CD4-positive, CD25-positive, alpha-beta regulatory T cell (primary cell): ENCODE data around the gene ILKAP. TPM values are rescaled to one million over a fixed set of nuclear protein-coding genes. Genes with fewer than 3 reads are reported as not detected.

Source experiments
- ATAC-seq, 2 donors: fragments of 150-1000 bp; cut with Tn5 transposase; one replicate each; pipeline ENCODE4 v1.10.0; 2021; ENCODE audit warnings: low read depth in 2 of 2, moderate number of reproducible peaks in 2 of 2, moderate library complexity in 1 of 2
- DNase-seq, 3 donors: peaks; one replicate each; pipeline versions ENCODE4 v3.0.0 to v3.0.0-alpha.2; 2012 to 2022; ENCODE audit warnings: mixed read lengths in 1 of 3
- H3K27ac ChIP-seq: one replicate; pipeline ENCODE4 v1.7.0; 2013; ENCODE audit warnings: mild to moderate bottlenecking, low read length; ENCODE audit not compliant: insufficient read depth, poor library complexity, severe bottlenecking
- H3K27me3 ChIP-seq: one replicate; pipeline ENCODE4 v1.7.0; 2013; ENCODE audit warnings: low read length; ENCODE audit not compliant: control insufficient read depth, insufficient read depth
- H3K36me3 ChIP-seq: one replicate; pipeline ENCODE4 v1.7.0; 2013; ENCODE audit warnings: mild to moderate bottlenecking, low read length, moderate library complexity; ENCODE audit not compliant: control insufficient read depth, insufficient read depth
- H3K4me1 ChIP-seq: 2 replicates; pipeline ENCODE4 v1.7.0; 2013; ENCODE audit warnings: mild to moderate bottlenecking, low read length; ENCODE audit not compliant: insufficient read depth, control insufficient read depth, poor library complexity, severe bottlenecking
- H3K4me3 ChIP-seq: one replicate; pipeline ENCODE4 v1.7.0; 2013; ENCODE audit warnings: low read depth, mild to moderate bottlenecking, low read length, moderate library complexity
- H3K9me3 ChIP-seq, 2 experiments: 1 replicate in 1 of 2; 2 replicates in 1 of 2; pipeline ENCODE4 v1.7.0; 2013; ENCODE audit warnings: low read length in 2 of 2, mild to moderate bottlenecking in 1 of 2, moderate library complexity in 1 of 2; ENCODE audit not compliant: control insufficient read depth in 2 of 2
- H3K27ac Mint-ChIP-seq, 3 donors: one replicate each; pipeline ENCODE4 v1.8.0; 2020 to 2022; ENCODE audit warnings: mild to moderate bottlenecking in 3 of 3, mixed read lengths in 3 of 3, moderate library complexity in 2 of 3
- H3K27me3 Mint-ChIP-seq: one replicate; pipeline ENCODE4 v1.8.0; 2022; ENCODE audit warnings: mild to moderate bottlenecking, mixed read lengths
- H3K36me3 Mint-ChIP-seq: one replicate; pipeline ENCODE4 v1.8.0; 2020; ENCODE audit warnings: mixed read lengths
- H3K4me1 Mint-ChIP-seq, 4 donors: one replicate each; pipeline ENCODE4 v1.8.0; 2020 to 2022; ENCODE audit warnings: mixed read lengths in 4 of 4, mild to moderate bottlenecking in 1 of 4
- H3K4me3 Mint-ChIP-seq, 4 donors: one replicate each; pipeline ENCODE4 v1.8.0; 2020 to 2022; ENCODE audit warnings: mild to moderate bottlenecking in 4 of 4, mixed read lengths in 4 of 4, moderate library complexity in 3 of 4
- H3K9me3 Mint-ChIP-seq, 7 donors: one replicate each; pipeline ENCODE4 v1.8.0; 2020 to 2022; ENCODE audit warnings: mixed read lengths in 7 of 7, mild to moderate bottlenecking in 3 of 7, moderate library complexity in 2 of 7
- polyA plus RNA-seq, 4 donors: library from polyadenylated mRNA; unstranded; fragments of 300-500 nt; fragmentation: Illumina TruSeq; gene quantifications; one replicate each; pipeline ENCODE4 v1.2.3, GENCODE V29; 2021
- total RNA-seq: library from RNA; stranded (reverse); gene quantifications from one replicate; pipeline ENCODE4 v1.2.3, GENCODE V29; 2022

Gene ILKAP
- total and polyA plus RNA-seq, 5 donors from 2014 or later = 39.7 to 122 (median 50.7) TPM

GRCh38 chr2:238123991-238124470 is 79.5 kb downstream of the ILKAP start:
- Mint-ChIP-seq H3K27me3 (no peaks in the 10 kb centered on the region), H3K36me3 (no peaks in the 10 kb centered on the region), H3K4me1 (no peaks in the 10 kb centered on the region), H3K9me3 (no peaks in the 10 kb centered on the region), H3K4me3 (no peak overlapping the region), H3K27ac (no peak overlapping the region)
- Histone ChIP-seq H3K36me3 (no peaks in the 10 kb centered on the region), H3K4me1 (no peaks in the 10 kb centered on the region), H3K4me3 (no peak overlapping the region), H3K9me3 (no peaks in the 10 kb centered on the region), H3K27ac (no peak overlapping the region), H3K27me3 (no peaks in the 10 kb centered on the region)
- ATAC-seq = no peak
- no peak for DNase-seq

- Mint-ChIP-seq H3K27ac (no peak overlapping the region), H3K36me3 (no peaks in the 10 kb centered on the region), H3K27me3 (no peaks in the 10 kb centered on the region), H3K9me3 (no peaks in the 10 kb centered on the region), H3K4me3 (no peak overlapping the region), H3K4me1 (no peaks in the 10 kb centered on the region)
- H3K27me3 ChIP-seq = no peaks in the 10 kb centered on the region
- DNase-seq (no peak), ATAC-seq (no peak)
- H3K4me3 ChIP-seq = no peak overlapping the region
- H3K9me3 ChIP-seq = no peaks in the 10 kb centered on the region
- H3K36me3 ChIP-seq = no peaks in the 10 kb centered on the region
- no peaks in the 10 kb centered on the region for H3K4me1 ChIP-seq
- no peak overlapping the region for H3K27ac ChIP-seq
Measured at GRCh38 chr2:238123218-238123971, 80.1 kb downstream of the ILKAP start.

- no peaks in the 10 kb centered on the region for H3K9me3 ChIP-seq
- H3K4me3 ChIP-seq = no peak overlapping the region
- no peaks in the 10 kb centered on the region for H3K36me3 Mint-ChIP-seq
- no peak overlapping the region for H3K27ac ChIP-seq
- H3K4me3 Mint-ChIP-seq = no peak overlapping the region
- H3K9me3 Mint-ChIP-seq = no peaks in the 10 kb centered on the region
- no peaks in the 10 kb centered on the region for H3K36me3 ChIP-seq
- no peaks in the 10 kb centered on the region for H3K27me3 Mint-ChIP-seq
- H3K4me1 Mint-ChIP-seq = no peaks in the 10 kb centered on the region
- no peak overlapping the region for H3K27ac Mint-ChIP-seq
- H3K27me3 ChIP-seq = no peaks in the 10 kb centered on the region
- ATAC-seq (no peak), DNase-seq (no peak)
- no peaks in the 10 kb centered on the region for H3K4me1 ChIP-seq
Measured at GRCh38 chr2:238122287-238123217, 80.9 kb downstream of the ILKAP start.

GRCh38 chr2:238121511-238122286 is 81.8 kb downstream of the ILKAP start:
- Mint-ChIP-seq H3K4me1 (no peaks in the 10 kb centered on the region), H3K36me3 (no peaks in the 10 kb centered on the region), H3K4me3 (no peak overlapping the region), H3K9me3 (no peaks in the 10 kb centered on the region), H3K27me3 (no peaks in the 10 kb centered on the region), H3K27ac (no peak overlapping the region)
- Histone ChIP-seq H3K4me3 (no peak overlapping the region), H3K27me3 (no peaks in the 10 kb centered on the region), H3K27ac (no peak overlapping the region), H3K4me1 (no peaks in the 10 kb centered on the region), H3K9me3 (no peaks in the 10 kb centered on the region), H3K36me3 (no peaks in the 10 kb centered on the region)
- no peak for ATAC-seq
- no peak for DNase-seq

GRCh38 chr2:238120463-238121298 is 82.8 kb downstream of the ILKAP start:
- Mint-ChIP-seq H3K27ac (no peak overlapping the region), H3K4me1 (no peaks in the 10 kb centered on the region), H3K4me3 (no peak overlapping the region), H3K36me3 (no peaks in the 10 kb centered on the region), H3K27me3 (no peaks in the 10 kb centered on the region), H3K9me3 (peaks cover 0 to 1% (median 0%) of the 10 kb centered on the region in 7 donors)
- H3K4me3 ChIP-seq = no peak overlapping the region
- DNase-seq (no peak), ATAC-seq (no peak)
- H3K9me3 ChIP-seq = no peaks in the 10 kb centered on the region
- H3K4me1 ChIP-seq = no peaks in the 10 kb centered on the region
- no peak overlapping the region for H3K27ac ChIP-seq
- H3K27me3 ChIP-seq = no peaks in the 10 kb centered on the region
- no peaks in the 10 kb centered on the region for H3K36me3 ChIP-seq

Other genes starting within 250 kb of the ILKAP start
- gene UBE2F, start 236.7 kb downstream of the ILKAP start, total RNA-seq = 44.3 TPM
- gene UBE2F, start 236.7 kb downstream of the ILKAP start, polyA plus RNA-seq = 100 to 1,000 TPM in 3 of 4 donors, 10 to 100 TPM in 1; 75.2 to 137 (median 120) TPM
- gene SCLY, start 142.7 kb downstream of the ILKAP start, total RNA-seq = 16.0 TPM
- 10 to 100 TPM; 10.3 to 17.8 (median 13.5) TPM for gene SCLY, start 142.7 kb downstream of the ILKAP start, polyA plus RNA-seq
- gene ESPNL, start 103.4 kb downstream of the ILKAP start, total RNA-seq = not detected
- gene ESPNL, start 103.4 kb downstream of the ILKAP start, polyA plus RNA-seq = not detected
- gene KLHL30, start 65.0 kb downstream of the ILKAP start, total RNA-seq = not detected
- gene KLHL30, start 65.0 kb downstream of the ILKAP start, polyA plus RNA-seq = not detected
- gene ERFE, start 44.7 kb downstream of the ILKAP start, total RNA-seq = not detected
- gene ERFE, start 44.7 kb downstream of the ILKAP start, polyA plus RNA-seq = under 1 TPM in 1 of 4 donors, not detected in 3; 0.29 TPM
- gene HES6, start 36.3 kb upstream of the ILKAP start, total RNA-seq = 1.5 TPM
- 1 to 10 TPM; 2.1 to 3.9 (median 2.5) TPM for gene HES6, start 36.3 kb upstream of the ILKAP start, polyA plus RNA-seq
- 29.7 TPM for gene PER2, start 84.9 kb upstream of the ILKAP start, total RNA-seq
- 1 to 10 TPM; 1.8 to 5.0 (median 3.3) TPM for gene PER2, start 84.9 kb upstream of the ILKAP start, polyA plus RNA-seq
- 9.9 TPM for gene TRAF3IP1, start 116.8 kb upstream of the ILKAP start, total RNA-seq
- 1 to 10 TPM; 3.1 to 3.8 (median 3.4) TPM for gene TRAF3IP1, start 116.8 kb upstream of the ILKAP start, polyA plus RNA-seq
- gene ASB1, start 223.2 kb upstream of the ILKAP start, total RNA-seq = 23.0 TPM
- 10 to 100 TPM; 17.6 to 22.0 (median 20.3) TPM for gene ASB1, start 223.2 kb upstream of the ILKAP start, polyA plus RNA-seq